Activated effector memory CD4-positive, alpha-beta T cell treated with anti-CD3 and anti-CD28 coated beads, Interleukin-2, amount 50 U/mL, for 16 hours (primary cell): Measurements from ENCODE around the gene XRRA1.

Source experiments
- DNase-seq: peaks from one replicate; pipeline ENCODE4 v3.0.0-alpha.2; 2020

The XRRA1 gene

GRCh38 chr11:74824285-74824982, 124.5 kb downstream of the XRRA1 start:
- no peak for DNase-seq

GRCh38 chr11:74822170-74822569, 126.7 kb downstream of the XRRA1 start:
- DNase-seq = no peak

- DNase-seq = no peak
Observed at GRCh38 chr11:74820763-74821162, 128.1 kb downstream of the XRRA1 start.

- no peak for DNase-seq
Observed at GRCh38 chr11:74819400-74819799, 129.5 kb downstream of the XRRA1 start.

DNA sequence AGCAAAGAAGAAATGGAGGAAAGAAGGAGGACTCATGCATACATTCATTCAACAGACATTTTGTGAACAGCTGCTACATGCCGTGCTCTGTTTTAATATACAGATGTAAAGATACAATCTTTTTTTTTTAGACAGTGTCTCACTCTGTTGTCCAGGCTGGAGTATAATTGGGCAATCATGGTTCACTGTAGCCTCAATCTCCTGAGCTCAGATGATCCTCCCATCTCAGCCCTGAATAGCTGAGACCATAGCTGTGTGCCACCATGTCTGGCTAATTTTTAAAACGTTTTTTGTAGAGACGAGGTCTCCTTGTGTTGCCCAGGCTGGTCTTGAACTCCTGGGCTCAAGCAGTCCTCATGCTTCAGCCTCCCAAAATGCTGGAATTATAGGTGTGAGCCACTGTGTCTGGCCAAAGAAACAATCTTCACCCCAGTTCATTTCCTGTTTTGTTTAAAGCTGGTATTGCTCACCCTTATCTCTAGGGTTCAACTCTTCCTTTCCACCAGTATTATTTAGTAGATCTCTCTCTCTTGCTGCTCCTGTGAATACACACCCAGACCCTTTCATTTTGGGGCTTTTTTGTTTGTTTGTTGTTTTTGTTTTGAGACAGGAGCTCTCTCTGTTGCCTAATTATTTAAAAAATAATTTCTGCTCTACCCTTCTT, 130.5 kb downstream of the XRRA1 start:
- DNase-seq = no peak

DNA sequence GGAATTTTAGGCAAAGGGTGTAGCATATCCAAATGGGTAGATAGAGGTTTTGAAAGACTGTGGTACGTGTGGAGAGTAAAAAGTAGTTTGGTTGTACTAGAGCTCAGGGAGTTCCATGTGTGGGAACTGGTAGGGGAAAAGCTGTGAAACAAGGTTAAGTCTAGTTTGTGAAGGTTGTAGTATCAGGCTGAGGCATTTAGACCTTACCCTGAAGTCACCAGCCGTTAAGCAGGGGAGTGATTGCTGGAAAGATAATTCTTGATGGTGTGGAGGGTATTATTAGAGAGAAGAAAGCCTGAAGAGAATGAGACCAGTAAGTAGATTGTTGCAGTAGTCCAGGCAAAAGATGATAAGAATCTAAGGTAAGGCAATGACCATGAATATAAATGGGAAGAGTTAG, 132.2 kb downstream of the XRRA1 start:
- no peak for DNase-seq

GRCh38 chr11:74815966-74816365, 132.9 kb downstream of the XRRA1 start:
- no peak for DNase-seq

DNA sequence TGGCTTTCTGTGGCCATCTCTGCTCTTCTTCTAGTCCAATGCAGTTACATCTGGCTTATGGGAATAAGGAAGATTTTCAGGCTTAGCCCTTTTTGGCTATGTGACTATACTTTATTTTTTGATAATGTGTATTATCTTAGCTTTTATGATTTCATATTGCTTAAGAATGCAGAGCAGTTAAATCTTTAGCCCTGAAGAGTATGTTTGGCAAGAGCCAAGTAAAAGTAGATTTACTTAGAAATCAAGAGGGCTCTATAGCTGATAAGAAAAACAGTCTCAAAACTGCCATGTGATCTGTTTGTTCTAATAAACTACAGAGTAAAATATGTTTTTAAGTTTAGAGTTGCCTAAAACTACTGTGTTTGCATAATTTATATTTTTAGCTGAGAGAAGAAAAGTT, 139.1 kb downstream of the XRRA1 start:
- DNase-seq = no peak

DNA sequence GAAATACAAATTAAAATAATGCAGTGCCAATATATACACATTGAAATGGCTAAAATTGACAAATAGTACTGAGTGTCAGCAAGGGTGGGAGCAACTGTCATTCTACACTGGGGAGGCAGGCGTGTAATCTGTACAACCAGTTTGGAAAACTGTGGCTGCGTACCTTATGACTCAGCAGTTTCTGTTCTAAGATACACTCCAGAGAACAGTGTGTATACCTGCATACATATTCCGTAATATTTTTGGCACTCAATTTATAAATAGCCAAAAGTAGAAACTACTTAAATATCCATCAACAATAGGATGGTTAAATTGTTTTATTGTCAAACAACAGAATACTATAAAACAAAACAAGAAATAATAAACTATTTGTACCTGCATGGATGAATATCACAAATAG, 142.6 kb downstream of the XRRA1 start:
- DNase-seq = no peak

GRCh38 chr11:74791333-74792100, 157.4 kb downstream of the XRRA1 start:
- DNase-seq = no peak
